Keratinocyte (primary cell): ENCODE data around the gene ARHGEF19. TPM values are rescaled to one million over a fixed set of nuclear protein-coding genes. Genes with fewer than 3 reads are reported as not detected.
"Not testable (repeated sequence)": the region's sequence is repeated elsewhere in the genome, so short reads cannot be mapped to it uniquely, and the experiment has no call there.

Experiments
- DNase-seq: peaks from one replicate; pipeline ENCODE4 v3.0.0-alpha.2; 2011; ENCODE audit warnings: low read depth, missing footprints, low spot score
- FAIRE-seq: peaks from 2 replicates; lab custom pipeline; 2011; peaks lifted over from hg19 to GRCh38; lab: Jason Lieb, UNC
- H2AFZ ChIP-seq: 2 replicates; pipeline ENCODE4 v1.6.0; 2012; ENCODE audit warnings: low read length, control low read depth, inconsistent platforms; ENCODE audit not compliant: control insufficient read depth
- H3K27ac ChIP-seq: 2 replicates; pipeline ENCODE4 v1.5.1; 2011; ENCODE audit warnings: low read length; ENCODE audit not compliant: control insufficient read depth, insufficient read depth
- H3K27me3 ChIP-seq: 3 replicates; pipeline ENCODE4 v1.6.0; 2011; ENCODE audit warnings: low read length; ENCODE audit not compliant: control insufficient read depth, insufficient read depth; ENCODE audit errors: extremely low read depth
- H3K36me3 ChIP-seq, 2 experiments: 2 replicates in 1 of 2; 3 replicates in 1 of 2; pipeline ENCODE4 v1.5.1; 2011; ENCODE audit warnings: low read length in 2 of 2, mild to moderate bottlenecking in 1 of 2; ENCODE audit not compliant: control insufficient read depth in 2 of 2, insufficient read depth in 2 of 2; ENCODE audit errors: extremely low read depth in 1 of 2
- H3K4me1 ChIP-seq: 3 replicates; pipeline ENCODE4 v1.5.1; 2011; ENCODE audit warnings: low read length; ENCODE audit not compliant: control insufficient read depth, insufficient read depth; ENCODE audit errors: extremely low read depth
- H3K4me2 ChIP-seq: 3 replicates; pipeline ENCODE4 v1.6.0; 2011; ENCODE audit warnings: low read depth, low read length; ENCODE audit not compliant: control insufficient read depth, insufficient read depth; ENCODE audit errors: extremely low read depth
- H3K4me3 ChIP-seq, 3 experiments: fragments of 200-600 bp in 1 of 3; sonication (generic) in 1 of 3; 2 replicates in 2 of 3; 3 replicates in 1 of 3; pipeline ENCODE4 v1.5.1; 2011 to 2016; ENCODE audit warnings: low read length in 3 of 3, mild to moderate bottlenecking in 3 of 3, control low read depth in 2 of 3, inconsistent platforms in 1 of 3, low read depth in 1 of 3, mixed read lengths in 1 of 3, mixed run types in 1 of 3, moderate library complexity in 1 of 3; ENCODE audit not compliant: control insufficient read depth in 2 of 3, insufficient read depth in 2 of 3; ENCODE audit errors: extremely low read depth in 1 of 3
- H3K79me2 ChIP-seq: 2 replicates; pipeline ENCODE4 v1.6.0; 2012; ENCODE audit warnings: low read length; ENCODE audit not compliant: control insufficient read depth, insufficient read depth
- H3K9ac ChIP-seq: 3 replicates; pipeline ENCODE4 v1.6.0; 2011; ENCODE audit warnings: low read length; ENCODE audit not compliant: control insufficient read depth, insufficient read depth; ENCODE audit errors: extremely low read depth
- H3K9me1 ChIP-seq: 3 replicates; pipeline ENCODE4 v1.6.0; 2011; ENCODE audit warnings: low read length; ENCODE audit not compliant: control insufficient read depth, insufficient read depth; ENCODE audit errors: extremely low read depth
- H3K9me3 ChIP-seq: 2 replicates; pipeline ENCODE4 v1.5.1; 2012; ENCODE audit warnings: low read depth, low read length; ENCODE audit not compliant: control insufficient read depth
- H4K20me1 ChIP-seq: 3 replicates; pipeline ENCODE4 v1.6.0; 2011; ENCODE audit warnings: low read length; ENCODE audit not compliant: control insufficient read depth, insufficient read depth; ENCODE audit errors: extremely low read depth
- CTCF ChIP-seq, 3 experiments: IDR thresholded peaks in 1 of 3; conservative IDR thresholded peaks in 1 of 3; optimal IDR thresholded peaks in 1 of 3; 2 replicates in 2 of 3; 3 replicates in 1 of 3; pipeline versions ENCODE3 to v1.5.1; 2011; ENCODE audit warnings: low read length in 3 of 3, mild to moderate bottlenecking in 3 of 3, moderate library complexity in 2 of 3, control low read depth in 1 of 3, inconsistent platforms in 1 of 3; ENCODE audit not compliant: insufficient read depth in 2 of 3; ENCODE audit errors: extremely low read depth in 1 of 3
- EZH2 ChIP-seq: IDR thresholded peaks from one replicate; pipeline ENCODE4 v1.6.1; 2012; ENCODE audit warnings: inconsistent platforms, mild to moderate bottlenecking, low read length, moderate library complexity
- dilution Hi-C: fragments of 300-500 bp; cut with MboI; formaldehyde crosslinking; loops from one replicate; pipeline ENCODE4 v1.7.0; 2020; ENCODE audit warnings: low sequenced_read_pairs; ENCODE audit not compliant: extremely low pct_ligation_motif_present
- polyA plus RNA-seq, 5 experiments: library from polyadenylated mRNA; depleted of rRNA in 3 of 5; stranded (reverse) in 3 of 5; stranded (forward) in 1 of 5; unstranded in 1 of 5; fragments of >200 nt; gene quantifications; 1 replicate in 1 of 5; 2 replicates in 3 of 5; 3 replicates in 1 of 5; pipeline versions ENCODE4 v1.2.1 to v1.2.3, GENCODE V29; 2011 to 2012; ENCODE audit warnings: missing spikeins in 2 of 5, low read depth in 1 of 5, low replicate concordance in 1 of 5

The ARHGEF19 gene
- polyA plus RNA-seq, 1 donor (not counting 4 experiments of a cell fraction or from before 2014, with no cell fraction given), result 5.0 TPM

GRCh38 chr1:16224472-16224871 lies 12.0 kb upstream of the ARHGEF19 start:
- H3K79me2 ChIP-seq, result no peaks in the 10 kb centered on the region
- no peak overlapping the region for H2AFZ ChIP-seq
- no peaks in the 10 kb centered on the region for H3K4me1 ChIP-seq
- dilution Hi-C loops, result no loop called here
- DNase-seq, result no peak
- no peak overlapping the region for H3K4me3 ChIP-seq
- no peak for FAIRE-seq
- no peak overlapping the region for H3K4me2 ChIP-seq
- H3K36me3 ChIP-seq, result no peaks in the 10 kb centered on the region
- H3K9me1 ChIP-seq, result no peaks in the 10 kb centered on the region
- H4K20me1 ChIP-seq, result no peaks in the 10 kb centered on the region
- no peak for TF ChIP-seq EZH2
- no peak for TF ChIP-seq CTCF (optimal IDR thresholded peaks at IDR 0.05 in 1 of 3, IDR thresholded peaks at IDR 0.05 in 1 of 3, conservative IDR thresholded peaks at IDR 0.05 in 1 of 3; ENCODE audit: extremely low read depth in 1 of 3, insufficient read depth in 2 of 3, low read length in 3 of 3)
- H3K27me3 ChIP-seq, result peaks cover 21% of the 10 kb centered on the region
- no peaks in the 10 kb centered on the region for H3K9me3 ChIP-seq
- H3K27ac ChIP-seq, result no peak overlapping the region
- H3K9ac ChIP-seq, result no peak overlapping the region

GRCh38 chr1:16222716-16223115 lies 10.3 kb upstream of the ARHGEF19 start:
- H3K4me2 ChIP-seq, H2AFZ ChIP-seq, H3K27ac ChIP-seq, FAIRE-seq, H3K4me3 ChIP-seq, H3K36me3 ChIP-seq, dilution Hi-C loops, H3K4me1 ChIP-seq, H3K9me1 ChIP-seq, H3K79me2 ChIP-seq, H3K9me3 ChIP-seq, H3K9ac ChIP-seq, H4K20me1 ChIP-seq, DNase-seq: not testable (repeated sequence)
- H3K27me3 ChIP-seq, result peaks cover 18% of the 10 kb centered on the region

GRCh38 chr1:16221499-16221898 lies 9.0 kb upstream of the ARHGEF19 start:
- Histone ChIP-seq H3K9me1 (no peaks in the 10 kb centered on the region), H3K27me3 (peaks cover 6% of the 10 kb centered on the region), H3K27ac (no peak overlapping the region), H3K4me1 (peaks cover 10% of the 10 kb centered on the region), H3K79me2 (no peaks in the 10 kb centered on the region), H2AFZ (no peak overlapping the region), H3K9me3 (no peaks in the 10 kb centered on the region), H3K4me3 (no peak overlapping the region), H3K36me3 (no peaks in the 10 kb centered on the region), H3K9ac (no peak overlapping the region), H4K20me1 (no peaks in the 10 kb centered on the region), H3K4me2 (no peak overlapping the region)
- no peak for FAIRE-seq
- no peak for DNase-seq
- dilution Hi-C loops, result no loop called here
- TF ChIP-seq CTCF (optimal IDR thresholded peaks at IDR 0.05 in 1 of 3, IDR thresholded peaks at IDR 0.05 in 1 of 3, conservative IDR thresholded peaks at IDR 0.05 in 1 of 3; ENCODE audit: extremely low read depth in 1 of 3, insufficient read depth in 2 of 3, low read length in 3 of 3) (no peak), EZH2 (no peak)
